Vagina (tissue), 2 donors: ENCODE measurements around the gene ELMO1. TPM values are rescaled to one million over a fixed set of nuclear protein-coding genes. Genes with fewer than 3 reads are reported as not detected.
A peak's percentile ranks its signal among the peaks of the same experiment; 100 is the strongest.

Experiments used
- DNase-seq, 2 donors: peaks; one replicate each; pipeline ENCODE4 v3.0.0-alpha.2; 2017; ENCODE audit errors: extremely low spot score in 2 of 2
- H3K27ac ChIP-seq: fragments of 200-600 bp; sonication (generic); one replicate; pipeline ENCODE4 v1.5.1; 2019
- H3K27me3 ChIP-seq: fragments of 200-600 bp; sonication (generic); one replicate; pipeline ENCODE4 v1.5.1; 2019
- H3K36me3 ChIP-seq, 2 donors: fragments of 200-600 bp; sonication (generic); one replicate each; pipeline ENCODE4 v1.5.1; 2017 to 2019
- H3K4me1 ChIP-seq: fragments of 200-600 bp; sonication (generic); one replicate; pipeline ENCODE4 v1.5.1; 2019
- H3K4me3 ChIP-seq, 2 donors: fragments of 200-600 bp; sonication (generic); 1 replicate in 1 of 2; 2 replicates in 1 of 2; pipeline ENCODE4 v1.5.1; 2016 to 2019
- H3K9me3 ChIP-seq: fragments of 200-600 bp; sonication (generic); one replicate; pipeline ENCODE4 v1.5.1; 2019
- POLR2A ChIP-seq, 2 donors: fragments of 450-650 bp; IDR thresholded peaks; one replicate each; pipeline ENCODE4 v1.6.1; 2017; ENCODE audit warnings: antibody characterized with exemption in 2 of 2, mild to moderate bottlenecking in 2 of 2, moderate library complexity in 2 of 2
- POLR2AphosphoS5 ChIP-seq, 2 donors: sonication (generic); formaldehyde crosslinking; IDR thresholded peaks; one replicate each; pipeline ENCODE4 v1.9.0; 2017; ENCODE audit warnings: antibody characterized with exemption in 2 of 2, mild to moderate bottlenecking in 2 of 2, low read depth in 1 of 2; ENCODE audit not compliant: insufficient read depth in 1 of 2
- intact Hi-C: fragments of 100-400 bp; cut with DNase I; formaldehyde crosslinking; loops from one replicate; pipeline ENCODE4 v1.15.1; 2023
- total RNA-seq: library from RNA; depleted of rRNA; stranded (reverse); fragments of >200 nt; gene quantifications from one replicate; pipeline ENCODE4 v1.2.3, GENCODE V29; 2016
- TF ChIP-seq, protein P1 (sequence below), 3 experiments: fragments of 450-650 bp in 2 of 3; fragments of 200-600 bp in 1 of 3; sonication (generic) in 1 of 3; IDR thresholded peaks; one replicate each; pipeline ENCODE4 v1.5.1; 2017 to 2019; ENCODE audit warnings: antibody characterized with exemption in 3 of 3, mild to moderate bottlenecking in 2 of 3, moderate library complexity in 2 of 3

Gene ELMO1
- total RNA-seq, 1 donor from 2014 or later = 74.4 TPM

DNA sequence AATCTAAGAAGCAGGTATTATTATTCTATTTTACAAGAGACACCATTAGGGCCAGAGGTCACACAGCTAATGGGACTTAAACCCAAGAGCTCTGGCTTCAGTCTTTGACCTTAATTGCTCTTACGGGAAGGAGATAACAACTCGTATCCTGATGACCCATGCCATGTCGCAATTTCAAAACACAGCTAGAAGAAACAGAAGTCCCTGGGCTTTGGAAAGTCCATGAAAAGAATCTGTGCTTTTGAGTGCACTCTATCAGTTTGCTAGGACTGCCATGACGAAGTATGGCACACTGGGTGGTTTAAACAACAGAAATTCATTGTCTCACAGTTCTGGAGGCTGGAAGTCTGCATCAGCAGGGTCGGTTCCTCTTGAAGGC is 476.5 kb downstream of the ELMO1 start:
- TF ChIP-seq, protein P1, sequence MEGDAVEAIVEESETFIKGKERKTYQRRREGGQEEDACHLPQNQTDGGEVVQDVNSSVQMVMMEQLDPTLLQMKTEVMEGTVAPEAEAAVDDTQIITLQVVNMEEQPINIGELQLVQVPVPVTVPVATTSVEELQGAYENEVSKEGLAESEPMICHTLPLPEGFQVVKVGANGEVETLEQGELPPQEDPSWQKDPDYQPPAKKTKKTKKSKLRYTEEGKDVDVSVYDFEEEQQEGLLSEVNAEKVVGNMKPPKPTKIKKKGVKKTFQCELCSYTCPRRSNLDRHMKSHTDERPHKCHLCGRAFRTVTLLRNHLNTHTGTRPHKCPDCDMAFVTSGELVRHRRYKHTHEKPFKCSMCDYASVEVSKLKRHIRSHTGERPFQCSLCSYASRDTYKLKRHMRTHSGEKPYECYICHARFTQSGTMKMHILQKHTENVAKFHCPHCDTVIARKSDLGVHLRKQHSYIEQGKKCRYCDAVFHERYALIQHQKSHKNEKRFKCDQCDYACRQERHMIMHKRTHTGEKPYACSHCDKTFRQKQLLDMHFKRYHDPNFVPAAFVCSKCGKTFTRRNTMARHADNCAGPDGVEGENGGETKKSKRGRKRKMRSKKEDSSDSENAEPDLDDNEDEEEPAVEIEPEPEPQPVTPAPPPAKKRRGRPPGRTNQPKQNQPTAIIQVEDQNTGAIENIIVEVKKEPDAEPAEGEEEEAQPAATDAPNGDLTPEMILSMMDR (IDR thresholded peaks at IDR 0.05) = no peak
- TF ChIP-seq POLR2AphosphoS5 (IDR thresholded peaks at IDR 0.05; ENCODE audit: insufficient read depth in 1 of 2, low read depth in 1 of 2) (no peak), POLR2A (IDR thresholded peaks at IDR 0.05) (no peak)
- H3K36me3 ChIP-seq = no peaks in the 10 kb centered on the region
- no peak overlapping the region for H3K27ac ChIP-seq
- H3K4me3 ChIP-seq = no peak overlapping the region
- intact Hi-C loops = no loop called here
- H3K4me1 ChIP-seq = no peaks in the 10 kb centered on the region
- no peaks in the 10 kb centered on the region for H3K27me3 ChIP-seq
- DNase-seq = no peak
- no peaks in the 10 kb centered on the region for H3K9me3 ChIP-seq

DNA sequence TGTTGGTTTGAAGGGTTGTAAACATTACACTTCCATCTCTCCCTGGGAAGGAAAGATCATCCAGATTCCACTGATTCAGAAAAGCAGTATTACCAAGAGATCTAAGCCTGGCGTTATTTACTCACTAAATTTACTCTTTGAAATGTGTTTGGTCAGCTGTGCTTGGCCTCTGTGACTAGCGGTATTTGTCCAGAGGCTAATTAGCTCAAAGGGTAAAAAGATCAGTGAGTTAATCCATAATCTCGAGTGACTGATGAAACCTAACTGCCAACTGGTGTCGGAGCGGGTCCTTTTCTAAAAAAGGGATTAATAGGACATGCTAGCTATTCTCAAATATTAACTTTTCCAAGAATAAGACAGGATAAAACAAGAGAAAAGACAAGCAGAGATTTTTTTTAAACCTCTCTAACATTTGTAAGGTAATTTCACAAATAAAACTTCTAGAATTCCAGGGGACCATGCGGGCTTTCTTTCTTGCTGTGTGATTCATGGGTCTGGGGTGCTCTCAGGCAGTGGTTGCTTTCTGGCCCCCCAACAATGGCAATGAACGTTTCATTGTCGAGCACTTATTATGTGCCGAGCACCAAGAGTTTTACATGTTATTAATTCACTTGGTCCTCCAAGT is 477.0 kb downstream of the ELMO1 start:
- no peak for DNase-seq
- Histone ChIP-seq H3K36me3 (no peaks in the 10 kb centered on the region), H3K9me3 (no peaks in the 10 kb centered on the region), H3K4me1 (no peaks in the 10 kb centered on the region), H3K4me3 (no peak overlapping the region), H3K27me3 (no peaks in the 10 kb centered on the region), H3K27ac (no peak overlapping the region)
- TF ChIP-seq, protein P1 (IDR thresholded peaks at IDR 0.05) = no peak
- no peak for TF ChIP-seq POLR2A (IDR thresholded peaks at IDR 0.05)
- intact Hi-C loops = no loop called here

DNA sequence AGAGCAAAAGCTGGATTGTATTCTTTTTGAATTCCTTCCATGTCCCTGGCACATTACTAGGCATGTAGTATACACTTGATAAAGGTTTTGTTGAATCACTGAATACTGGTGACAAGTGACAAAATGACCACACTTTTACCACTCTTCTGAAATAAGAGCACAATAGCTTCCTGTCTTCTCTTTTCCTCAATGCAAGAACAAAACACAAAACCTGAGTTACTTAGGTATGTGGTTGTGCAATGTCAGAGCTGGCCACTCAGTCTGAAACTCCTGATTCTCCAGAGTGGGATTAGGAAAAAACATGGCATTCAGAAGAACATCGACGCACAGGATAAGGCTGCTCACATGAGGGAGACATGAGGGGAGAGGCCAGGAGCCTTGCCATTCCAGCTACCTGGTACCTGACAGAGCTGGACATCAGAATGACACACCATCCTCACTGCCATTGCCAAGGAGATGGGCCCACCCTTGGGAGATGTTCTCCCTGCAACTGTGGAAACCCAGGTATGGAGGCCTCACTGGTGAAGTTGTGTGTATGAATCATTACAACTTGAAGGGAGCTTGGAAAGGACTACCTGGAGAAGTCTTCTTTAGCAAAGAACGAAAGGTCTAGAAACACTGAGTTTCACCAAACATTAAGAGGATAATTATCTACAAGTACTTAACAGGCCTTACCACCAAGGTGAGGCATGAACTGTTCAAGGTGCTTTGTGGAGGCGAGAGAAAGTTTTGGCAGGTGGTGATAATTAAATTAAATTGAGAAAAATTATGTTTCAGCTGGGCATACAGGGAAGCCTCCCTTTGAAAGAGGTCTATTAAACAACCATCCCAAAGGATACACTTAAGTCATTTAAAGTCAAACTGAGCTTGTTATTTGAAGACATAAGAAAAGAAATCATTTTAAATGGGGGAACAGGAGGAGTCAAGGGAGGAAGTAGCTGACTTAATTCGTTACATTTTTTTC is 477.8 kb downstream of the ELMO1 start:
- no peak overlapping the region for H3K4me3 ChIP-seq
- no peaks in the 10 kb centered on the region for H3K4me1 ChIP-seq
- no peaks in the 10 kb centered on the region for H3K27me3 ChIP-seq
- H3K36me3 ChIP-seq = no peaks in the 10 kb centered on the region
- TF ChIP-seq, protein P1 (IDR thresholded peaks at IDR 0.05) = no peak
- TF ChIP-seq POLR2AphosphoS5 (IDR thresholded peaks at IDR 0.05; ENCODE audit: insufficient read depth in 1 of 2, low read depth in 1 of 2) (no peak), POLR2A (IDR thresholded peaks at IDR 0.05) (no peak)
- no peak for DNase-seq
- intact Hi-C loops = no loop called here
- H3K27ac ChIP-seq = no peak overlapping the region
- H3K9me3 ChIP-seq = no peaks in the 10 kb centered on the region

DNA sequence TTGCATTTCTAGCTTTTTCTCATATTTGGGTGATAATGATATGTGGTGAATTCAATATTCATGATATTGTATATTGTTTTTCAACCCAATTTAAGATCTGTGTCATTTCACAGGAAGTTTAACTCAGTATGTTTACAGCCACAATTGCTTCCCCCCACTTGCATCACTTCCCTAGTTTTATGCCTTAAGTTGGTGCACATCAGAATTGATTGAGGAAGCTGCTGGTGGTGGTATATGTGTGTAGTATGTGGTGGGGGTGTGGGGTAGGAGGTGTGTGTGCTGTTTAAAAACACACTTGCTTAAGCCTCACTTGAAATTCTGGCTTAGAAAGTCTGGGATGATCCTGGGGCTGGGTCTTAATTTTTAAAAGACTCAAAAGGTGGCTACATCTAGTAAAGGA is 479.3 kb downstream of the ELMO1 start:
- no peak overlapping the region for H3K4me3 ChIP-seq
- no peaks in the 10 kb centered on the region for H3K4me1 ChIP-seq
- intact Hi-C loops = loop anchor here (5.0 kb wide), 1 partner anchor 213 kb away; no protein-coding TSS in a partner anchor
- no peaks in the 10 kb centered on the region for H3K27me3 ChIP-seq
- no peak overlapping the region for H3K27ac ChIP-seq
- TF ChIP-seq POLR2A (IDR thresholded peaks at IDR 0.05) = no peak
- TF ChIP-seq, protein P1 (IDR thresholded peaks at IDR 0.05) = no peak
- TF ChIP-seq POLR2AphosphoS5 (IDR thresholded peaks at IDR 0.05; ENCODE audit: insufficient read depth in 1 of 2, low read depth in 1 of 2) = no peak
- no peak for DNase-seq
- H3K36me3 ChIP-seq = no peaks in the 10 kb centered on the region
- H3K9me3 ChIP-seq = no peaks in the 10 kb centered on the region

DNA sequence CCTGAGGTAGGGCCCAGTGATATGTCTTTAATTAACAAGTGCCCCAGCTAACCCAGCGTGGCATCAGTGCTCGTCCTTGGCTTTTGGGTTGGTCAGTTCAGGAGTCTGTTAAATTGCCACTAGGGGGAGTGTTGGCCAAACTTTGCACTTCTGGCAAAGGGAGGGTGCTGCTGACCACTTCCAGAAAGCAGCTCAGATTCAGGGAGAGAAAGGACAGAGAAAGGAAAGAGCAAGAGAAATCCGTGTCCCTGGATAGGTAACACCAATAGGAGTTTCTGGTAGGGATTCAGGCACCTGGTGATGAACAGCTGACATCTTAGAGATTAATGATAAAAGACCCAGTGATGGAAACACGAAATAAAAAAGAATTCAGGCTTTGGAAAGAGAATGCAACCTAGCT is 481.3 kb downstream of the ELMO1 start:
- Histone ChIP-seq H3K27me3 (no peaks in the 10 kb centered on the region), H3K4me1 (no peaks in the 10 kb centered on the region), H3K36me3 (no peaks in the 10 kb centered on the region), H3K9me3 (no peaks in the 10 kb centered on the region), H3K27ac (no peak overlapping the region), H3K4me3 (no peak overlapping the region)
- intact Hi-C loops = loop anchor here (5.0 kb wide), 1 partner anchor 215 kb away; no protein-coding TSS in a partner anchor
- no peak for TF ChIP-seq POLR2AphosphoS5 (IDR thresholded peaks at IDR 0.05; ENCODE audit: insufficient read depth in 1 of 2, low read depth in 1 of 2)
- TF ChIP-seq, protein P1 (IDR thresholded peaks at IDR 0.05) = peak; percentile 65 to 78 (median 73)
- no peak for DNase-seq
